ENCODE measurements around the gene ABCD4.

DNA sequence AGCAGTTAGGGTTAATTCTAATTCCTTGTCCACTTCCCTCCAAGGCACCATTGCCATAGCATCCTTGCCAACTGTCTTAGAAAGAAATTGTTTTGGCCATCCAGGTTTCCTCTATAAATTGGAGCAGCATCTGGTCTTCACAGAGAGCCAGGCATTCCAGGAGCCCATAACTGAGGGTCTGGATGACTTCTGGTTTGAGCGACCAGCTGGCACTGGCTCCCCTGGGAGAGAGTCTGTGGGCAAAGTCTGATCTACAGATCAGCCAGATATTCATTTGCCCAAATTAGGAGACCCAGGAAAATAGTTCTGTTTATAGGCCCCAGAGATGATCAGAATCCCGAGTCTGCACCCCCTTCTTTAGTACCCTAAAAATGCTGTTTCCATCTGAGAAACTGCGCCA is 47.5 kb downstream of the ABCD4 start:
- TF ChIP-seq, protein P1, sequence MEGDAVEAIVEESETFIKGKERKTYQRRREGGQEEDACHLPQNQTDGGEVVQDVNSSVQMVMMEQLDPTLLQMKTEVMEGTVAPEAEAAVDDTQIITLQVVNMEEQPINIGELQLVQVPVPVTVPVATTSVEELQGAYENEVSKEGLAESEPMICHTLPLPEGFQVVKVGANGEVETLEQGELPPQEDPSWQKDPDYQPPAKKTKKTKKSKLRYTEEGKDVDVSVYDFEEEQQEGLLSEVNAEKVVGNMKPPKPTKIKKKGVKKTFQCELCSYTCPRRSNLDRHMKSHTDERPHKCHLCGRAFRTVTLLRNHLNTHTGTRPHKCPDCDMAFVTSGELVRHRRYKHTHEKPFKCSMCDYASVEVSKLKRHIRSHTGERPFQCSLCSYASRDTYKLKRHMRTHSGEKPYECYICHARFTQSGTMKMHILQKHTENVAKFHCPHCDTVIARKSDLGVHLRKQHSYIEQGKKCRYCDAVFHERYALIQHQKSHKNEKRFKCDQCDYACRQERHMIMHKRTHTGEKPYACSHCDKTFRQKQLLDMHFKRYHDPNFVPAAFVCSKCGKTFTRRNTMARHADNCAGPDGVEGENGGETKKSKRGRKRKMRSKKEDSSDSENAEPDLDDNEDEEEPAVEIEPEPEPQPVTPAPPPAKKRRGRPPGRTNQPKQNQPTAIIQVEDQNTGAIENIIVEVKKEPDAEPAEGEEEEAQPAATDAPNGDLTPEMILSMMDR (IDR thresholded peaks at IDR 0.05 in 8 of 11, conservative IDR thresholded peaks at IDR 0.05 in 3 of 11): no peak
- TF ChIP-seq POLR2A (IDR thresholded peaks at IDR 0.05): no peak
